ENCODE data around the gene SEZ6L.

GRCh38 chr22:26417406-26417805 is 248.1 kb downstream of the SEZ6L start:
- TF ChIP-seq CTCF (IDR thresholded peaks at IDR 0.05) (no peak), POLR2A (IDR thresholded peaks at IDR 0.05) (no peak)
